GM10266 (cell line): ENCODE data around the gene SLC31A2.

Experiments used
- DNase-seq: peaks from one replicate; pipeline ENCODE4 v3.0.0; 2012; ENCODE audit errors: extremely low spot score
- CTCF ChIP-seq: IDR thresholded peaks from 2 replicates; pipeline ENCODE4 v1.5.1; 2012; ENCODE audit warnings: mild to moderate bottlenecking, low read depth; ENCODE audit not compliant: control insufficient read depth, insufficient read depth; ENCODE audit errors: missing control alignments

SLC31A2 gene

GRCh38 chr9:113179839-113180238 lies 29.0 kb downstream of the SLC31A2 start:
- no peak for TF ChIP-seq CTCF
- DNase-seq: no peak

GRCh38 chr9:113181165-113181564 lies 30.4 kb downstream of the SLC31A2 start:
- no peak for TF ChIP-seq CTCF
- no peak for DNase-seq

- no peak for TF ChIP-seq CTCF
- DNase-seq: no peak
Observed at GRCh38 chr9:113183956-113184488, 33.2 kb downstream of the SLC31A2 start.

- no peak for TF ChIP-seq CTCF
- no peak for DNase-seq
Observed at GRCh38 chr9:113184539-113184938, 33.7 kb downstream of the SLC31A2 start.

GRCh38 chr9:113185271-113185670 lies 34.5 kb downstream of the SLC31A2 start:
- DNase-seq: no peak
- no peak for TF ChIP-seq CTCF

GRCh38 chr9:113186137-113186755 lies 35.4 kb downstream of the SLC31A2 start:
- TF ChIP-seq CTCF: no peak
- DNase-seq: no peak

- DNase-seq: no peak
- no peak for TF ChIP-seq CTCF
Observed at GRCh38 chr9:113187929-113188595, 37.3 kb downstream of the SLC31A2 start.
